Astrocyte of the spinal cord (primary cell): ENCODE measurements around the gene HOXD13.
A peak's percentile ranks its signal among the peaks of the same experiment; 100 is the strongest.

Experiments
- DNase-seq: peaks from one replicate; pipeline ENCODE4 v3.0.0; 2011; ENCODE audit warnings: low read depth, low spot score
- H3K4me3 ChIP-seq: 2 replicates; pipeline ENCODE4 v1.5.1; 2011; ENCODE audit warnings: low read depth, mild to moderate bottlenecking, low read length, moderate library complexity
- in situ Hi-C: cut with HindIII; loops from 2 replicates; pipeline ENCODE4 v1.10.0; 2017; ENCODE audit warnings: low sequenced_read_pairs
- TF ChIP-seq, protein P1 (sequence below): IDR thresholded peaks from 2 replicates; pipeline ENCODE4 v1.5.1; 2012; ENCODE audit warnings: low read depth, mild to moderate bottlenecking, low read length, inconsistent platforms

Gene HOXD13

DNA sequence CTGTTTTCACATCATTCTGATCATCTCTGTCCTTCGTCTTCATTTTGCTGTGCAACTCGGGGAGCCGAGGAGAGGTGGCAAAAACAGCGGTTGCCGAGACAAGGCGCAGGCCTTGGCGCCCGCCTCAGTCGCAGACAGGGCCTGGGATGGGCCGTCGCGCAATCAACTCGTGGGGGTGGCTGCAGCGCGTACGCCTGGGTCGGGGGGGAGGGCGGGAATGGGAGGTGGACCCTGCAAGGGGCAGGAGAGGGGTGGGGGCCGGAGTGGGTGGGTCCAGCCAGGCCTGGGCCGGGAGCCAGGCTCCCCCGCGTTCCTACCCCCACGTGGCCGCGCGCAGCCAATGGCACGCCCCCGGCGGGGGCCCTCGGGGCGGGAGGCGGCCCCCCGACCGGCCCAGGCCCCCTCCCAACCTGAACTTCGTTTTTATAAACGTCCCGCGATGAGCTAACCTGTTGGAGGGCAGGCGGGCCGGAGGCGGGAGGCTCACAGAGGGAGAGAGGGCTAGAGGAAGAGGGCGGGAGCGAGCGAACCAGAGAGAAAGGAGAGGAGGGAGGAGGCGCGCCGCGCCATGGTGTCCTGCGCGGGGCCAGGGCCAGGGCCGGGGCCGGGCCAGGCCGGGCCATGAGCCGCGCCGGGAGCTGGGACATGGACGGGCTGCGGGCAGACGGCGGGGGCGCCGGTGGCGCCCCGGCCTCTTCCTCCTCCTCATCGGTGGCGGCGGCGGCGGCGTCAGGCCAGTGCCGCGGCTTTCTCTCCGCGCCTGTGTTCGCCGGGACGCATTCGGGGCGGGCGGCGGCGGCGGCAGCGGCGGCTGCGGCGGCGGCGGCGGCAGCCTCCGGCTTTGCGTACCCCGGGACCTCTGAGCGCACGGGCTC is at the start of gene HOXD13:
TSS of gene HOXD13 (plus strand) at position 452 of the 875 bp plus-strand sequence. CDS start at position 622, 170 bp downstream.
- DNase-seq, result no peak
- no peak within 1 kb of the TSS for H3K4me3 ChIP-seq
- TF ChIP-seq, protein P1, sequence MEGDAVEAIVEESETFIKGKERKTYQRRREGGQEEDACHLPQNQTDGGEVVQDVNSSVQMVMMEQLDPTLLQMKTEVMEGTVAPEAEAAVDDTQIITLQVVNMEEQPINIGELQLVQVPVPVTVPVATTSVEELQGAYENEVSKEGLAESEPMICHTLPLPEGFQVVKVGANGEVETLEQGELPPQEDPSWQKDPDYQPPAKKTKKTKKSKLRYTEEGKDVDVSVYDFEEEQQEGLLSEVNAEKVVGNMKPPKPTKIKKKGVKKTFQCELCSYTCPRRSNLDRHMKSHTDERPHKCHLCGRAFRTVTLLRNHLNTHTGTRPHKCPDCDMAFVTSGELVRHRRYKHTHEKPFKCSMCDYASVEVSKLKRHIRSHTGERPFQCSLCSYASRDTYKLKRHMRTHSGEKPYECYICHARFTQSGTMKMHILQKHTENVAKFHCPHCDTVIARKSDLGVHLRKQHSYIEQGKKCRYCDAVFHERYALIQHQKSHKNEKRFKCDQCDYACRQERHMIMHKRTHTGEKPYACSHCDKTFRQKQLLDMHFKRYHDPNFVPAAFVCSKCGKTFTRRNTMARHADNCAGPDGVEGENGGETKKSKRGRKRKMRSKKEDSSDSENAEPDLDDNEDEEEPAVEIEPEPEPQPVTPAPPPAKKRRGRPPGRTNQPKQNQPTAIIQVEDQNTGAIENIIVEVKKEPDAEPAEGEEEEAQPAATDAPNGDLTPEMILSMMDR, result no peak
- in situ Hi-C loops, result no loop called here

DNA sequence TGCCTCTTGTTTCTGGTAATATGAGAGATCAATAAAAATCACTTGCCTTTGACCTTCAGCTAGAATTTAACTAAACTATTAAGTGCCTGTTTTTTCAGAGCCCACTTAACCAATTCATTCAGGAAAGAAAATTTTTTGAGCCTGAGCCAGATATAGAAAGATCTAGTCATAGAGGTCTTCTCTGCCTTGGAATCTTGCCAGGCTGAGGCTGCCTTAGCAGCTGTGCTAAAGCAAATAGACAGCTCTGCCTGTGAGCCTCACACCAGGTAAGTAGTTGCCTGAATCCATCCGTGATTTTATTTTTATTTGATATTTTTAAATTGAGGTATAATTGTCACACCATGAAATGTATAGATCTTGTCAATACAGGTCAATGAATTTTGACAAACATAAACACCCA is 36.1 kb upstream of the HOXD13 start:
- DNase-seq, result no peak
- H3K4me3 ChIP-seq, result no peak overlapping the region
- TF ChIP-seq, protein P1, result no peak
- in situ Hi-C loops, result no loop called here

DNA sequence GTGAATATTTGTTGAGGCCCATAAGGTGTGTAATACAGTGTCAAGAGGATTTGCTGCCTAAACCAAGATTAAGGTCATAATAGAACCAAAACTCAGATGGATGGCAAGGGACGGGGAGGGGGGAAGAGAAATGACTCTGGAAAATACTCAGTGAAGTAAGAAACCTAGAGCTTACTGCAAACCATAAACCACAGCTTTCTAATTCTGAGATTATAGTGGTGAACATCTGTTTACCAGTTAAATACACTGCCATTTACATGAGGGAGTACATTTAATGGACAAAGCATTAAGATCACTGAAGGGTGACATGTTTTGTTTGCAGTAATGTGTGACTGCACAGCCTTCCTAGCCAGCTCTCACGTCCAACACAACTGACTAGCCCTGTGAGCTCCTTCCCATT is 28.6 kb upstream of the HOXD13 start:
- in situ Hi-C loops, result no loop called here
- no peak overlapping the region for H3K4me3 ChIP-seq
- DNase-seq, result no peak
- TF ChIP-seq, protein P1, result no peak

DNA sequence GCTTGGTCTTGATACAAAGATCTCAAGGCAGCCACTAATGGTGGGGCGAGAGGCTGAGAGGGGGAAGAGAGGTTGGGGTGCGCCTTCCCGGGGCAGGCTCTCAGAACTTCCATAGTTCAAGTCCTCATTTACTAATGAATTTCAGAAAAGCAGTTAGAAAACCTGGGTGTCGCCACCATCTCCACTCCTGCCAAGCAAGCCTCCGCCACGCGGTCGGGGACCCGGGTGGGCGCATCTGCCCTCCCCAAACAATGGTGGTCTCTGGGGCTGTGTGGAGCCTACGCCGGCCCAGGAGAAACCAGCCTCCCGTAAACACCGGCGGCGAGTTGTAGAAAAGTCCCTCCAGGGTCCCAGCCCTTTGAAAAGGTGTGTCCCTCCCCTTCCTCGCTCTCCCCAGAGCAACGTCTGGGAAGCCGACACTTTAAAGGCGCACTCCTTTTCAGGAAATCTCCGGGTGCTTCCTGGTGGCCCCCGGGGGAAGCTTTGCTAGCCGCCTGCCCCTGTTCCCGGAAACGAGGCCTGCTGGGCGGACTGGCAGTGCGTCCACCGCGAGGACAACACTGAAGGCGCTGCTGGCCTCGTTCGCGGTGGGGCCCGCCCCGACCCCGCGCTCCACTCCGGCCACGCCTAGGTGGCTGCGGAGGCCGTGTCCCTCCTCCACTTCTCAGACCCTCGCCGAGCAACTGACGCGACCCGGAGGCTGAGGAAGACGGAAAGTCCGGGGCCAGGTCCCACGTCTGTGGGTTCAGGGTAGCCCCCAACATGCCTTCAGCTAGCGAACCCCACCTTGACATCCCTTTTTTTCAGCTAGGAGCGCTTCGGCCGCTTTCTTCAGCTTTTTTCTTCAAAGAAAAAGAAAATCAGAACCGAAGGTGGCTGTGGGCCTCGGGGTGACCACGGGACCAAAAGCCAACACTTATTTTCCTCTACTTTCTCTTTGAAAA is 25.6 kb upstream of the HOXD13 start:
- in situ Hi-C loops, result no loop called here
- peak overlapping the region; percentile 0 for H3K4me3 ChIP-seq

DNA sequence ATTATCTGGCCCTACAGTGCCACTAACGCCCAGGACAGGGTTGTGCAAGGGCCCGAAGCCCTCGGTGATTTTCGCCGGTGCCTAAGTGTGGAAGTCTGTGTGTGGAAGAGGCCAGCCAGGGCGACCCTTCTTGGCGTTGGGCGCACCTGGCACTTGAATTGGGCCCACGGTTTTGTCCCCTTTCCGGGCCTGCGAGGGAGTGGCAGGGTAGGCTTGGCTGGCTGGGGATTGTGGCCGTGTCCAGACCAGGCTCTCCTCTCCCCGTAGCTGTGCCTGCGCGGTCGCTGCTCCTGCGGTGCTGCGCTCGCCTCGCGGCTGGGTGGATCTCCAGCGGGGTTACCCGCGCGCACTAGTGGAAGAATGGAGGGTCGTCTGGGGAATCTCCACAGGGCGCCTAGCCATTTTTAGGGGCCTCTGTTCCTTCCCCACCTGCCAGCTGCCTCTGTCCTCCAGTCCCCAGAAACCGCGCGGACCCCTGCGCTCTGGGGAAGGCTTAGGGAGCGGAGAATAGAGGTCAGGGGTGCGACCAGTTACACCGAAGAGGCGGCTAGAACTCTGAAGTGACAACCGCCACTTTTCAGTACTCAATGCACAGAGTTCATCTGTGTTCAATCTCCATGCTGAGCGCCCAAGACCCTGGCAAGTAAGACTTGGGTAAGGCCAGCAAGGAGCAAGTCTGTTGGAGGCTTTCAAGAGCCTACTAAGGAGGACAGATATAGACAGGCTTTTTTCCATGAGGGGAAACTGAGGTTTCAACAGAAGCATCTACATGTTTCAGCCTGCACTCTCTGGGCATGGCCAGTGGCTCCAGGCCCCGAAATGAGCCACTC is 24.7 kb upstream of the HOXD13 start:
- DNase-seq, result no peak
- in situ Hi-C loops, result no loop called here
- TF ChIP-seq, protein P1, result no peak
- peak overlapping the region; percentile 0 for H3K4me3 ChIP-seq

More for the DNA sequence above, 25.6 kb upstream of the HOXD13 start:
- TF ChIP-seq, protein P1, result no peak
- no peak for DNase-seq

DNA sequence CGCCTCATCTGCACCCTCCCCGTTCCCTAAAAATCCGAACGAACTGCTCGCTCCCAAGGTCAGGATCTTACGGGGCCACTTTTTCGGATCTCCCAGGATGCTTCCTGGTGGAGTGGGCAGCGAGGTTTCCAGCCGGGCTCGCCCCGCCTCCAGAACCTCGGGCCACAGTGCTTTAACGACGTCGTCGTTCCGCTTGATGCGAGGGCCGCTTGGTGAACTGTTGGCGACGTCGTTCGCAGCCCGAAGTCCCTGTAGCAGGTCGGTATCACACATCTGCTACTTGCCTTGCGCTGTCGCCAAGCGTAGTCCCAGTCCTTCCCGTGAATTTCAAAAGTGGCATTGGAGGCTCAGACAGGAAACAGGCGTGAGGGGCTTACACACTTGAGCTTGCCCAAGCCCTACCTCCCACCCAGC is 24.1 kb upstream of the HOXD13 start:
- in situ Hi-C loops, result no loop called here
- H3K4me3 ChIP-seq, result no peak overlapping the region
- DNase-seq, result no peak
- TF ChIP-seq, protein P1, result no peak
